Neural crest cell (in vitro differentiated cells): ENCODE results near the gene GLCE. TPM values are rescaled to one million over a fixed set of nuclear protein-coding genes. Genes with fewer than 3 reads are reported as not detected.
"Not testable (repeated sequence)": the region's sequence is repeated elsewhere in the genome, so short reads cannot be mapped to it uniquely, and the experiment has no call there.

Source experiments
- DNase-seq: peaks from one replicate; pipeline ENCODE4 v3.0.0; 2021; ENCODE audit warnings: low read depth, mixed read lengths, low spot score
- H3K27ac Mint-ChIP-seq: one replicate; pipeline ENCODE4 v1.8.0; 2021; ENCODE audit warnings: mild to moderate bottlenecking, mixed read lengths; ENCODE audit not compliant: unreplicated experiment
- H3K27me3 Mint-ChIP-seq: 2 replicates; pipeline ENCODE4 v1.8.0; 2021; ENCODE audit warnings: low read depth, mild to moderate bottlenecking, mixed read lengths
- H3K36me3 Mint-ChIP-seq: 2 replicates; pipeline ENCODE4 v1.8.0; 2021; ENCODE audit warnings: low read depth, mild to moderate bottlenecking, mixed read lengths
- H3K4me1 Mint-ChIP-seq: 2 replicates; pipeline ENCODE4 v1.8.0; 2021; ENCODE audit warnings: mixed read lengths
- H3K4me3 Mint-ChIP-seq: one replicate; pipeline ENCODE4 v1.8.0; 2021; ENCODE audit warnings: mild to moderate bottlenecking, mixed read lengths
- H3K9me3 Mint-ChIP-seq: 2 replicates; pipeline ENCODE4 v1.8.0; 2021; ENCODE audit warnings: mixed read lengths
- total RNA-seq: library from RNA; stranded (reverse); gene quantifications from 2 replicates; pipeline ENCODE4 v1.2.1, GENCODE V29; 2021
- TF ChIP-seq, protein P1 (sequence below): fragments of 200-600 bp; sonication (generic); conservative IDR thresholded peaks from 2 replicates; pipeline ENCODE4 v1.5.0; 2021; ENCODE audit warnings: antibody characterized with exemption, mild to moderate bottlenecking

Gene GLCE
- total RNA-seq, 1 donor from 2014 or later, result 17.8 TPM

DNA sequence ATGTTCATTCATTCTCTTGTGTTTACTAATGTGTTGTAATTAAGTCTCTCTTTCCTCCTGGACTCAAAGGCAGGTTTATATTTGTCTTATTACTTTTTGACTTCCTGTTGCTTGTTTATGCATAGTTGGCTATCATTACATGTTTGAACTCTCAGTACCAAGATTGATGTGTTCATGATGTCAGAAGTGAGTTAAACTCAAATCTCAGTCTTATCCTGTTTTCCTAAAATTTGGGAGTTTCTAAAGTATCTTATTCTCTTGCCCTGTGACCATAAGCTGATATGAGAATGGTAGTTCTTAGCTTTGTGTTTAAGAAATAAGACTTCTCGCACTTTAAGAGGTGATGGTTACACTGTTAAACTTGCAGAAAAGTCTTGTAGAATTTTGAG lies 5.2 kb downstream of the GLCE start:
- TF ChIP-seq, protein P1, sequence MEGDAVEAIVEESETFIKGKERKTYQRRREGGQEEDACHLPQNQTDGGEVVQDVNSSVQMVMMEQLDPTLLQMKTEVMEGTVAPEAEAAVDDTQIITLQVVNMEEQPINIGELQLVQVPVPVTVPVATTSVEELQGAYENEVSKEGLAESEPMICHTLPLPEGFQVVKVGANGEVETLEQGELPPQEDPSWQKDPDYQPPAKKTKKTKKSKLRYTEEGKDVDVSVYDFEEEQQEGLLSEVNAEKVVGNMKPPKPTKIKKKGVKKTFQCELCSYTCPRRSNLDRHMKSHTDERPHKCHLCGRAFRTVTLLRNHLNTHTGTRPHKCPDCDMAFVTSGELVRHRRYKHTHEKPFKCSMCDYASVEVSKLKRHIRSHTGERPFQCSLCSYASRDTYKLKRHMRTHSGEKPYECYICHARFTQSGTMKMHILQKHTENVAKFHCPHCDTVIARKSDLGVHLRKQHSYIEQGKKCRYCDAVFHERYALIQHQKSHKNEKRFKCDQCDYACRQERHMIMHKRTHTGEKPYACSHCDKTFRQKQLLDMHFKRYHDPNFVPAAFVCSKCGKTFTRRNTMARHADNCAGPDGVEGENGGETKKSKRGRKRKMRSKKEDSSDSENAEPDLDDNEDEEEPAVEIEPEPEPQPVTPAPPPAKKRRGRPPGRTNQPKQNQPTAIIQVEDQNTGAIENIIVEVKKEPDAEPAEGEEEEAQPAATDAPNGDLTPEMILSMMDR, result no peak
- Mint-ChIP-seq H3K36me3 (peaks cover 2% of the 10 kb centered on the region), H3K9me3 (no peaks in the 10 kb centered on the region), H3K27ac (no peak overlapping the region), H3K27me3 (no peaks in the 10 kb centered on the region), H3K4me3 (no peak overlapping the region), H3K4me1 (peaks cover 18% of the 10 kb centered on the region)
- no peak for DNase-seq

DNA sequence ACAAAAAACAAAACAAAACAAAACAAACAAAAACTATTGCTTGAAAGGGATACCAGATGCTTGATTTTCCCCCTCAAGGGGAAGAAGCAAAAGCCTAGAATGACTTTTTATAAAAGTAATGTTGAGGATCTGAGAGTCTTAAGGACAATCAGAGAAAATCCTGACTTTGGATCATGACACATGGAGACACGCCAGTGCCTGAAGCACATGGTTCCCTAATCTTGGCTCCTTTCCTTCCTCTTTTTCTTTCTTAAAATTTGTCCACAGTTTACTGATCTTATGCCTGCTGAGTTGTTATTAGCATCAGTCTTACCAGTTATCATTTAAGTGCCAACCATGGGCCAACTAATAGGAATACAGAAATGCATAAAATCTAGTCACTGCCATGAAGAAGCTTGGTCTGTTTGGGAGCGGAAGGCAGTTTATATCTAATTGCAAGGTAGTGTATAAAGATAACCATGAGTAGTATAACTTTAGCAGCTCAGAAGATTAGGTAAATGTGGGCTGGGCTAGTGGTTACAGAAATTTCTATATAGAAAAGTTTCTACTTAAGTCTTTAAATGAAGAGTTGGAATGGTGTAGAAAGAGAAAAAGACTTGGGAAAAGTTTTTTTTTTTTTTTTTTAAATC lies 6.9 kb downstream of the GLCE start:
- Mint-ChIP-seq H3K27me3 (no peaks in the 10 kb centered on the region), H3K4me3 (peak overlapping the region; percentile 1), H3K27ac (no peak overlapping the region), H3K4me1 (peaks cover 9% of the 10 kb centered on the region), H3K36me3 (peaks cover 2% of the 10 kb centered on the region), H3K9me3 (no peaks in the 10 kb centered on the region)
- no peak for DNase-seq
- TF ChIP-seq, protein P1, result no peak

DNA sequence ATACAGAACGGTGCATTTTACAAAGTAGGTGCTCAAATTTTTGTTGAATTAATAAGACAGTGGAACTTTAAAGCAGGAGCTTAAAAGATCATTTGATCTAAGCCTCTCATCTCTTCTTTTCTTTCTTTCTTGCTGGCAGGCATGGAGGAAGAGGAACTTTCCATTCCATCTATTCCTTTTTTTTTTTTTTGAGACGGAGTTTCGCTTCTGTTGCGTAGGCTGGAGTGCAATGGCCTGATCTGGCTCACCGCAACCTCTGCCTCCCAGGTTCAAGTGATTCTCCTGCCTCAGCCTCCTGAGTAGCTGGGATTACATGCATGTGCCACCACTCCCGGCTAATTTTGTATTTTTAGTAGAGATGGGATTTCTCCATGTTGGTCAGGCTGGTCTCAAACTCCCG lies 7.9 kb downstream of the GLCE start:
- H3K4me1 Mint-ChIP-seq, H3K27me3 Mint-ChIP-seq, DNase-seq, H3K9me3 Mint-ChIP-seq, H3K36me3 Mint-ChIP-seq, H3K4me3 Mint-ChIP-seq, H3K27ac Mint-ChIP-seq: not testable (repeated sequence)

- DNase-seq, H3K4me3 Mint-ChIP-seq, H3K36me3 Mint-ChIP-seq, H3K27me3 Mint-ChIP-seq, H3K27ac Mint-ChIP-seq, H3K9me3 Mint-ChIP-seq, H3K4me1 Mint-ChIP-seq: not testable (repeated sequence)
Measured at GRCh38 chr15:69169540-69169939, 9.1 kb downstream of the GLCE start.

DNA sequence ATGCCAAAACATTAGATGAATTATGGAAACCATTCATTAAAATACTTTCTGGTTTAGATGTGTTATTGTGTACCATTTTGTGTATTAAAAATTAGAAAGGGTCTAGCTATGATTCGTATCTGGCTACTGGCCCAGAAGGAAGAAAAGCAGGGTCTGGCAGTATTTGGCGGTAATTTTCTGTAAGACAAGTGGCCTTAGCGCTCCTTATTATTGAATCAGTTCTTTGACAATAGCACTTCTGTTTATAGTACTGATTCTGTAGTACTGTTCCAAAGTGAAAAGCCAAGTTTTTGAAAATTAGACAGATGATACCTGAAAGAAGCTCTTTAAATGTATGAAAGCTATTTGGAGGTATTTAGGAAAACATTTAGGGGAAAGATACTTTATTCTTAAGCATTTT lies 10.2 kb downstream of the GLCE start:
- Mint-ChIP-seq H3K36me3 (peaks cover 6% of the 10 kb centered on the region), H3K4me1 (peaks cover under 1% of the 10 kb centered on the region), H3K27ac (no peak overlapping the region), H3K4me3 (no peak overlapping the region), H3K9me3 (no peaks in the 10 kb centered on the region), H3K27me3 (no peaks in the 10 kb centered on the region)
- TF ChIP-seq, protein P1, result no peak
- no peak for DNase-seq

- Mint-ChIP-seq H3K27ac (no peak overlapping the region), H3K4me3 (no peak overlapping the region), H3K27me3 (no peaks in the 10 kb centered on the region), H3K9me3 (no peaks in the 10 kb centered on the region), H3K36me3 (peaks cover 6% of the 10 kb centered on the region), H3K4me1 (no peaks in the 10 kb centered on the region)
- TF ChIP-seq, protein P1, result no peak
- no peak for DNase-seq
Measured at GRCh38 chr15:69172847-69173246, 12.4 kb downstream of the GLCE start.

DNA sequence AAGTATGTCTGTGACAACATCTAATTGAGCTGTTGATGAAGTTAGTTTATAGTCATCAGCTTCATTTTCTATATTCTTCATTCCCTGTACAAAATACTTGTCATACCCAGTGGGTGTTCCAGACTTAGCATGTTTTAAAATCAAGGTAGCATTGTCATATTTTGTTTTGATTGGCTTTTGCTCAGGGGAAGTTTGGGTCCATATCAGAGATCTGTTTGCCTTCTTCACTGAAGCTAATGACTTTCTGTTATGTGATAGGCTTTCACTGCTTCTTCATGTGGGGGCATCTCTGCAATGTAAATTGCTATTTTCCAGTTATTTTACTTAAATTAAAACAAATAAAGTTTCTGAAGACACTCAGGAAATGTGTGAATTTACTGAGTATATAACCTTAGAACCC lies 15.1 kb downstream of the GLCE start:
- TF ChIP-seq, protein P1, result no peak
- Mint-ChIP-seq H3K4me3 (no peak overlapping the region), H3K4me1 (no peaks in the 10 kb centered on the region), H3K36me3 (peaks cover 4% of the 10 kb centered on the region), H3K9me3 (no peaks in the 10 kb centered on the region), H3K27ac (no peak overlapping the region), H3K27me3 (no peaks in the 10 kb centered on the region)
- no peak for DNase-seq
